HL-60 (cell line): ENCODE data around the gene HPCAL1.

ENCODE experiments used
- DNase-seq, 2 experiments: peaks; one replicate each; pipeline ENCODE4 v3.0.0-alpha.2; 2010 to 2020; ENCODE audit warnings: low read depth in 1 of 2, low spot score in 1 of 2
- H3K27ac ChIP-seq: fragments of 250-450 bp; sonication (Bioruptor Pico); replicated peaks from 2 replicates; pipeline ENCODE4 v1.5.1; 2020; ENCODE audit warnings: mild to moderate bottlenecking, moderate library complexity
- H3K27me3 ChIP-seq: fragments of 250-450 bp; sonication (Bioruptor Pico); 2 replicates; pipeline ENCODE4 v1.5.1; 2021; ENCODE audit warnings: mild to moderate bottlenecking, moderate library complexity; ENCODE audit not compliant: insufficient read depth, poor library complexity, severe bottlenecking
- H3K4me3 ChIP-seq: replicated peaks from 2 replicates; pipeline ENCODE4 v1.5.1; 2011; ENCODE audit warnings: mild to moderate bottlenecking, control low read depth, low read length; ENCODE audit not compliant: insufficient read depth
- CTCF ChIP-seq: IDR thresholded peaks from one replicate; pipeline ENCODE4 v1.5.1; 2011; ENCODE audit warnings: low read length, control low read depth, inconsistent platforms; ENCODE audit not compliant: insufficient read depth
- GABPA ChIP-seq: IDR thresholded peaks from 2 replicates; pipeline ENCODE4 v1.6.1; 2012; ENCODE audit warnings: low read depth
- POLR2AphosphoS5 ChIP-seq: IDR thresholded peaks from 2 replicates; pipeline ENCODE4 v1.6.1; 2012; ENCODE audit warnings: low read depth
- REST ChIP-seq: IDR thresholded peaks from 2 replicates; pipeline ENCODE4 v1.6.1; 2012; ENCODE audit warnings: low read depth; ENCODE audit not compliant: insufficient replicate concordance
- SPI1 ChIP-seq: IDR thresholded peaks from 2 replicates; pipeline ENCODE4 v1.6.1; 2012; ENCODE audit warnings: low read depth, mild to moderate bottlenecking, borderline replicate concordance

The HPCAL1 gene

GRCh38 chr2:10269291-10269690 is 33.4 kb upstream of the HPCAL1 start:
- TF ChIP-seq POLR2AphosphoS5 = no peak
- no peak for TF ChIP-seq SPI1
- TF ChIP-seq REST = no peak
- TF ChIP-seq CTCF = no peak
- no peak for TF ChIP-seq GABPA
- no peak overlapping the region for H3K27ac ChIP-seq
- H3K4me3 ChIP-seq = no peak overlapping the region
- DNase-seq = no peak
- H3K27me3 ChIP-seq = no peaks in the 10 kb centered on the region

GRCh38 chr2:10269711-10270610 is 32.7 kb upstream of the HPCAL1 start:
- H3K27me3 ChIP-seq = no peaks in the 10 kb centered on the region
- H3K4me3 ChIP-seq = no peak overlapping the region
- H3K27ac ChIP-seq = no peak overlapping the region
- no peak for DNase-seq
- TF ChIP-seq GABPA (no peak), SPI1 (no peak), REST (no peak), POLR2AphosphoS5 (no peak), CTCF (no peak)

GRCh38 chr2:10271509-10271908 is 31.2 kb upstream of the HPCAL1 start:
- no peak for DNase-seq
- no peak overlapping the region for H3K27ac ChIP-seq
- no peak for TF ChIP-seq POLR2AphosphoS5
- no peaks in the 10 kb centered on the region for H3K27me3 ChIP-seq
- no peak overlapping the region for H3K4me3 ChIP-seq

GRCh38 chr2:10271946-10272345 is 30.8 kb upstream of the HPCAL1 start:
- no peak for TF ChIP-seq POLR2AphosphoS5
- no peak for TF ChIP-seq GABPA
- no peak for TF ChIP-seq REST
- no peak for TF ChIP-seq CTCF
- TF ChIP-seq SPI1 = no peak
- DNase-seq = no peak
- Histone ChIP-seq H3K27ac (no peak overlapping the region), H3K27me3 (no peaks in the 10 kb centered on the region), H3K4me3 (no peak overlapping the region)
